HCT116 (cell line): Measurements from ENCODE around the gene SOX6. TPM values are rescaled to one million over a fixed set of nuclear protein-coding genes. Genes with fewer than 3 reads are reported as not detected.

Source experiments
- ATAC-seq: fragments of 200-7000 bp; cut with Tn5 transposase; 2 replicates; pipeline ENCODE4 v1.9.1; 2020; ENCODE audit warnings: mild to moderate bottlenecking, moderate library complexity
- BruUV-seq: library from RNA; stranded (reverse); fragments of 400-500 nt; replicated peaks from 2 replicates; lab custom pipeline; 2021; lab: Mats Ljungman, UMichigan
- CTCF ChIA-PET: fragments of 300-600 bp; sonication (Branson Sonifier 250); formaldehyde crosslinking; loops from one replicate; lab custom pipeline; 2021; ENCODE audit warnings: antibody characterized with exemption; lab: Charles Lee
- POLR2A ChIA-PET: fragments of 300-600, 350-600 bp; sonication (Branson Sonifier 250); formaldehyde crosslinking; loops from one replicate; lab custom pipeline; 2021; ENCODE audit warnings: antibody characterized with exemption; lab: Charles Lee
- RAD21 ChIA-PET, 2 experiments: fragments of 300-600 bp; sonication (Branson Sonifier 250); formaldehyde crosslinking; loops; one replicate each; lab custom pipeline; 2023; ENCODE audit warnings: low total read pairs in 2 of 2; ENCODE audit not compliant: uncharacterized antibody in 2 of 2, unreplicated experiment in 2 of 2, low non-redundant PET in 1 of 2; lab: Charles Lee
- DNase-seq: peaks from one replicate; pipeline ENCODE4 v3.0.0-alpha.2; 2010; ENCODE audit warnings: low read depth, low spot score
- H2AFZ ChIP-seq: fragments of 200-600 bp; shearing (Covaris generic), sonication (generic); 2 replicates; pipeline ENCODE4 v1.6.1; 2017; ENCODE audit warnings: low read depth, mixed run types, mixed read lengths, antibody characterized with exemption, low read length; ENCODE audit not compliant: poor library complexity, severe bottlenecking
- H3K27ac ChIP-seq: 2 replicates; pipeline ENCODE4 v1.5.1; 2012; ENCODE audit warnings: low read depth, low read length
- H3K27me3 ChIP-seq: fragments of 200-600 bp; sonication (generic); 2 replicates; pipeline ENCODE4 v1.6.1; 2016; ENCODE audit warnings: mixed run types, low read length, mixed read lengths; ENCODE audit not compliant: insufficient read depth
- H3K36me3 ChIP-seq, 2 experiments: fragments of 200-500 bp in 1 of 2; fragments of 200-600 bp in 1 of 2; sonication (Bioruptor generic) in 1 of 2; sonication (generic) in 1 of 2; 2 replicates each; pipeline versions ENCODE4 v1.5.1 to v1.6.1; 2014 to 2016; ENCODE audit warnings: low read length in 2 of 2, inconsistent platforms in 1 of 2, mixed read lengths in 1 of 2, mixed run types in 1 of 2; ENCODE audit not compliant: insufficient read depth in 2 of 2, control insufficient read depth in 1 of 2
- H3K4me1 ChIP-seq, 2 experiments: fragments of 200-600 bp in 1 of 2; sonication (generic) in 1 of 2; 2 replicates each; pipeline versions ENCODE4 v1.5.1 to v1.6.1; 2012 to 2017; ENCODE audit warnings: low read length in 2 of 2, inconsistent platforms in 1 of 2, mild to moderate bottlenecking in 1 of 2, mixed read lengths in 1 of 2, mixed run types in 1 of 2, moderate library complexity in 1 of 2; ENCODE audit not compliant: insufficient read depth in 2 of 2, control insufficient read depth in 1 of 2
- H3K4me2 ChIP-seq: fragments of 200-600 bp; sonication (generic); 2 replicates; pipeline ENCODE4 v1.6.1; 2017; ENCODE audit warnings: mixed run types, low read length, mixed read lengths
- H3K4me3 ChIP-seq, 2 experiments: fragments of 200-600 bp in 1 of 2; sonication (generic) in 1 of 2; replicated peaks in 1 of 2; 2 replicates each; pipeline ENCODE4 v1.5.1; 2011 to 2016; ENCODE audit warnings: low read length in 2 of 2, control low read depth in 1 of 2, low read depth in 1 of 2, mild to moderate bottlenecking in 1 of 2, mixed read lengths in 1 of 2, mixed run types in 1 of 2
- H3K79me2 ChIP-seq: fragments of 200-600 bp; sonication (generic); 2 replicates; pipeline ENCODE4 v1.6.1; 2017; ENCODE audit warnings: mild to moderate bottlenecking, mixed run types, low read length, moderate library complexity, mixed read lengths; ENCODE audit not compliant: insufficient read depth
- H3K9ac ChIP-seq: fragments of 200-600 bp; sonication (generic); 2 replicates; pipeline ENCODE4 v1.6.1; 2016; ENCODE audit warnings: low read length, mixed read lengths
- H3K9me2 ChIP-seq: fragments of 200-600 bp; sonication (generic), shearing (Covaris generic); 2 replicates; pipeline ENCODE4 v1.6.1; 2017; ENCODE audit warnings: mixed run types, mild to moderate bottlenecking, moderate library complexity; ENCODE audit not compliant: insufficient read depth
- H3K9me3 ChIP-seq, 2 experiments: fragments of 200-500 bp in 1 of 2; fragments of 200-600 bp in 1 of 2; sonication (Bioruptor generic) in 1 of 2; sonication (generic) in 1 of 2; 2 replicates each; pipeline ENCODE4 v1.6.1; 2014 to 2017; ENCODE audit warnings: low read length in 2 of 2, mixed read lengths in 2 of 2, inconsistent platforms in 1 of 2, low read depth in 1 of 2, mild to moderate bottlenecking in 1 of 2, mixed run types in 1 of 2, moderate library complexity in 1 of 2; ENCODE audit not compliant: control insufficient read depth in 1 of 2, insufficient read depth in 1 of 2
- H4K20me1 ChIP-seq: fragments of 200-600 bp; sonication (generic), shearing (Covaris generic); 2 replicates; pipeline ENCODE4 v1.6.1; 2017; ENCODE audit warnings: mixed run types, mild to moderate bottlenecking, moderate library complexity; ENCODE audit not compliant: insufficient read depth
- CBX3 ChIP-seq: IDR thresholded peaks from 2 replicates; pipeline ENCODE4 v1.6.1; 2012; ENCODE audit warnings: low read depth
- CTCF ChIP-seq, 3 experiments: fragments of 200-600 bp in 1 of 3; sonication (generic) in 1 of 3; IDR thresholded peaks in 2 of 3; conservative IDR thresholded peaks in 1 of 3; 2 replicates each; pipeline ENCODE4 v1.5.1; 2012 to 2017; ENCODE audit warnings: low read depth in 2 of 3, low read length in 2 of 3, antibody characterized with exemption in 1 of 3, borderline replicate concordance in 1 of 3, control low read depth in 1 of 3, mild to moderate bottlenecking in 1 of 3, mixed read lengths in 1 of 3, mixed run types in 1 of 3, moderate library complexity in 1 of 3; ENCODE audit not compliant: insufficient read depth in 1 of 3
- ELF1 ChIP-seq: IDR thresholded peaks from 2 replicates; pipeline ENCODE4 v1.6.1; 2012; ENCODE audit warnings: low read depth, borderline replicate concordance
- EZH2 ChIP-seq: fragments of 200-600 bp; sonication (generic); IDR thresholded peaks from 2 replicates; pipeline ENCODE4 v1.6.1; 2017; ENCODE audit warnings: antibody characterized with exemption, mixed run types
- EZH2phosphoT487 ChIP-seq: fragments of 200-600 bp; IDR thresholded peaks from 2 replicates; pipeline ENCODE4 v1.6.1; 2018; ENCODE audit warnings: antibody characterized with exemption, borderline replicate concordance
- POLR2AphosphoS5 ChIP-seq: IDR thresholded peaks from 2 replicates; pipeline ENCODE4 v1.6.1; 2011; ENCODE audit warnings: mild to moderate bottlenecking, low read depth, low read length, moderate library complexity
- TCF7L2 ChIP-seq: IDR thresholded peaks from 2 replicates; pipeline ENCODE4 v1.7.0; 2011; ENCODE audit warnings: borderline replicate concordance, inconsistent platforms; ENCODE audit not compliant: insufficient read depth, insufficient read length; ENCODE audit errors: extremely low read depth
- ZFX ChIP-seq: fragments of 450-650 bp; IDR thresholded peaks from 2 replicates; pipeline ENCODE4 v1.6.1; 2017
- intact Hi-C: fragments of 100-400 bp; cut with micrococcal nuclease; formaldehyde crosslinking; loops from 2 replicates; pipeline ENCODE4 v1.10.0; 2022
- total RNA-seq: library from RNA; stranded (reverse); gene quantifications from one replicate; pipeline ENCODE4 v1.2.1, GENCODE V29; 2021; ENCODE audit not compliant: unreplicated experiment
- TF ChIP-seq, protein P1 (sequence below): IDR thresholded peaks from 2 replicates; pipeline ENCODE4 v1.6.1; 2011; ENCODE audit warnings: mild to moderate bottlenecking, low read length, moderate library complexity; ENCODE audit not compliant: insufficient replicate concordance; ENCODE audit errors: extremely low read depth

Gene SOX6
- total RNA-seq, 1 experiment from 2014 or later, result 0.81 TPM

DNA sequence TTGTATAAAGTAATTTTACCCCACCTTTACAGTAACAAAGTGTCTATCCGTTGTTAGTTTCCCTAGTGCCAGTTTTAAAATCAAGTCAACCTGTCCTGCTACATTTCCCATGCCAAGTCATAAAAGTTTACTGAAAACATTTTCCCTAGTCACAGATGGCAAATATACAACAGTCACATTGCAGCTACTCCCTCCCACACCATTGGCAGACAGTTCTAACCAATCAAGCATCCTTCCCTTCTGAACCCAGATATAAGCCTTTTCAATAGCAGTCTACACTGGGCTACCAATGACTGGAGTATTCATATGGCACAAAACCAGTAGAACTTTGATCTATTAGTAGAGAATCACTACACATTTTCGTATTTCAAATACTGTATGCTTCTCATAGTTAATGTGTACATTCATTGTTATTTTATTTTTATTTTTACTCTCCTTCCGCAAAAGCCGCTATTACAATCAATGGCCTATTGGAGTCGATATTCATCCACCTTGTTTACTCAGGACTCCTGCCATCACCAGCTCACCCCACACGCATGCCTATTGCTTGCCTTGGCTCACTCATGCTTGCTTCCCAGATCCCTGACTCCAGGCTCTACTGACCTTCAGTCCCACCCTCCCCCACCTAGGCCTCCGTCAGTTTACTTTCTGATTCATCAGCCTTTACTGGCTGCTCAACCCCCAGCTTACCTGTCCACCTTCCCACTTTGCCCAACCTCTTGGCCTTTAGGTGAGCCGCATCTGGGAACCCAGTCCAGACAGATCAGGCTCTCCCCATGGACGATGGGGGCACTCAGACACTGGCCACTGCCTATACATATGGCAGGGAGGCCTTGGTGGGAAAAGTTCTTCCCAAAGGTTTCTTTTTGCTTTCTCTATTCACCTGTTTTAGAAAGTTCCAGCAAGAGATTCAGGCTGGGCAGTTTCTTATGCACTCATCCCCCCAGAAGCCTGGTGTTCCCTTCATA lies 408.4 kb downstream of the SOX6 start:
- BruUV-seq, result no TSS peak
- intact Hi-C loops, result no loop called here
- no peaks in the 10 kb centered on the region for H3K36me3 ChIP-seq
- H3K9me2 ChIP-seq, result no peaks in the 10 kb centered on the region
- no peaks in the 10 kb centered on the region for H3K79me2 ChIP-seq
- no peaks in the 10 kb centered on the region for H4K20me1 ChIP-seq
- POLR2A ChIA-PET, result no interaction called here
- no peak overlapping the region for H3K9ac ChIP-seq
- H3K27me3 ChIP-seq, result no peaks in the 10 kb centered on the region; the same call in 1 of the 2 replicates
- DNase-seq, result no peak
- H3K4me3 ChIP-seq, result no peak overlapping the region
- TF ChIP-seq TCF7L2, result no peak
- TF ChIP-seq ELF1, result no peak
- no peak for TF ChIP-seq EZH2phosphoT487
- no peak for TF ChIP-seq POLR2AphosphoS5
- TF ChIP-seq CBX3, result no peak
- TF ChIP-seq CTCF (IDR thresholded peaks at IDR 0.05 in 2 of 3, conservative IDR thresholded peaks at IDR 0.05 in 1 of 3; ENCODE audit: borderline replicate concordance in 1 of 3, insufficient read depth in 1 of 3, low read depth in 2 of 3, low read length in 2 of 3), result no peak
- no peak for TF ChIP-seq ZFX
- TF ChIP-seq EZH2, result no peak
- TF ChIP-seq, protein P1, sequence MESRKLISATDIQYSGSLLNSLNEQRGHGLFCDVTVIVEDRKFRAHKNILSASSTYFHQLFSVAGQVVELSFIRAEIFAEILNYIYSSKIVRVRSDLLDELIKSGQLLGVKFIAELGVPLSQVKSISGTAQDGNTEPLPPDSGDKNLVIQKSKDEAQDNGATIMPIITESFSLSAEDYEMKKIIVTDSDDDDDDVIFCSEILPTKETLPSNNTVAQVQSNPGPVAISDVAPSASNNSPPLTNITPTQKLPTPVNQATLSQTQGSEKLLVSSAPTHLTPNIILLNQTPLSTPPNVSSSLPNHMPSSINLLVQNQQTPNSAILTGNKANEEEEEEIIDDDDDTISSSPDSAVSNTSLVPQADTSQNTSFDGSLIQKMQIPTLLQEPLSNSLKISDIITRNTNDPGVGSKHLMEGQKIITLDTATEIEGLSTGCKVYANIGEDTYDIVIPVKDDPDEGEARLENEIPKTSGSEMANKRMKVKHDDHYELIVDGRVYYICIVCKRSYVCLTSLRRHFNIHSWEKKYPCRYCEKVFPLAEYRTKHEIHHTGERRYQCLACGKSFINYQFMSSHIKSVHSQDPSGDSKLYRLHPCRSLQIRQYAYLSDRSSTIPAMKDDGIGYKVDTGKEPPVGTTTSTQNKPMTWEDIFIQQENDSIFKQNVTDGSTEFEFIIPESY, result no peak
- TF ChIP-seq, all 23 proteins: peak for 0
- H3K9me3 ChIP-seq, result no peaks in the 10 kb centered on the region
- H3K4me2 ChIP-seq, result no peak overlapping the region
- RAD21 ChIA-PET, result no interaction called here
- no peak overlapping the region for H3K27ac ChIP-seq
- no peak for ATAC-seq
- CTCF ChIA-PET, result no interaction called here
- H3K4me1 ChIP-seq, result no peaks in the 10 kb centered on the region
- H2AFZ ChIP-seq, result no peak overlapping the region
